Lower leg skin (tissue), 3 donors: ENCODE data around the gene GLT8D2.
"Not testable (repeated sequence)": the region's sequence is repeated elsewhere in the genome, so short reads cannot be mapped to it uniquely, and the experiment has no call there.

Source experiments
- POLR2A ChIP-seq, 2 donors: fragments of 450-650 bp; IDR thresholded peaks; one replicate each; pipeline ENCODE4 v1.6.1; 2016 to 2017; ENCODE audit warnings: antibody characterized with exemption in 2 of 2, mild to moderate bottlenecking in 1 of 2, moderate library complexity in 1 of 2
- TF ChIP-seq, protein P1 (sequence below), 3 donors: fragments of 450-650 bp; IDR thresholded peaks; one replicate each; pipeline ENCODE4 v1.5.1; 2016; ENCODE audit warnings: antibody characterized with exemption in 3 of 3, mild to moderate bottlenecking in 3 of 3, moderate library complexity in 2 of 3

DNA sequence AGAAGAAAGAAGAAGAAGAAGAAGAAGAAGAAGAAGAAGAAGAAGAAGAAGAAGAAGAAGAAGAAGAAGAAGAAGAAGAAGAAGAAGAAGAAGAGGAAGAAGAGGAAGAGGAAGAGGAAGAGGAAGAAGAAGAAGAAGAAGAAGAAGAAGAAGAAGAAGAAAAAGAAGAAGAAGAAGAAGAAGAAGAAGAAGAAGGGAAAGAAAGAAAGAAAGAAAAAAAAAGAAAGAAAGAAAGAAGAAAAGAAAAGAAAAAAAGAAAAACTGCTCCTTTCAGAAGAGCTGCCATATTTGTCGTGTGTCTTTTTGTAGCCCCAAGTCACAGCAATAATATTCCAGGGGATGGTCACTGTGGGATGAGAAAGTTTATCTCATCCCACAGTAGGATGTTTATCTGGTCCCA, 28.1 kb downstream of the GLT8D2 start:
- TF ChIP-seq, protein P1, sequence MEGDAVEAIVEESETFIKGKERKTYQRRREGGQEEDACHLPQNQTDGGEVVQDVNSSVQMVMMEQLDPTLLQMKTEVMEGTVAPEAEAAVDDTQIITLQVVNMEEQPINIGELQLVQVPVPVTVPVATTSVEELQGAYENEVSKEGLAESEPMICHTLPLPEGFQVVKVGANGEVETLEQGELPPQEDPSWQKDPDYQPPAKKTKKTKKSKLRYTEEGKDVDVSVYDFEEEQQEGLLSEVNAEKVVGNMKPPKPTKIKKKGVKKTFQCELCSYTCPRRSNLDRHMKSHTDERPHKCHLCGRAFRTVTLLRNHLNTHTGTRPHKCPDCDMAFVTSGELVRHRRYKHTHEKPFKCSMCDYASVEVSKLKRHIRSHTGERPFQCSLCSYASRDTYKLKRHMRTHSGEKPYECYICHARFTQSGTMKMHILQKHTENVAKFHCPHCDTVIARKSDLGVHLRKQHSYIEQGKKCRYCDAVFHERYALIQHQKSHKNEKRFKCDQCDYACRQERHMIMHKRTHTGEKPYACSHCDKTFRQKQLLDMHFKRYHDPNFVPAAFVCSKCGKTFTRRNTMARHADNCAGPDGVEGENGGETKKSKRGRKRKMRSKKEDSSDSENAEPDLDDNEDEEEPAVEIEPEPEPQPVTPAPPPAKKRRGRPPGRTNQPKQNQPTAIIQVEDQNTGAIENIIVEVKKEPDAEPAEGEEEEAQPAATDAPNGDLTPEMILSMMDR (IDR thresholded peaks at IDR 0.05) = not testable (repeated sequence)
- TF ChIP-seq POLR2A (IDR thresholded peaks at IDR 0.05) = not testable (repeated sequence)
